ENCODE measurements around the gene ST6GAL2.

Gene ST6GAL2

DNA sequence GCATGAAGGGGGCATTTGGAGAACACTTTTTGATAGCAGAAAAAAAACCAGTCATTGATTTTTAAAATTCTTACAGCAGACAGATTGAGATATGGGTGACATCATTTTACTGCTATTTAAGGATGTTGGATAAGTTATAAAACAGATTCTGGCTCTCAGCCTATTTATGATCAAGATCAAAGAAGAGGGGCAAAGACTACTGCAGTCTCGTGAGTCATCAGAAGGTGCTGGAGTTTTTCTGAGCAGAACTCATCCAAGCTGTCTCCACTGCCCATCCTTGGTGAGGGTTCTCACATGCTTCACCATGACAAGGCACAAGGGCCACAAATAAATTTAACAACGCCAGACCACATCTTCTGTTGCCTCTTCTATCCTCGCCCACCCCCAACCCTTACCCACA is 58.8 kb downstream of the ST6GAL2 start:
- H4K12ac ChIP-seq (ENCODE audit: low read depth, low read length): no peak overlapping the region
- no peak overlapping the region for H2BK12ac ChIP-seq (ENCODE audit: low read length)
- H3K9ac ChIP-seq (ENCODE audit: low read length): no peak overlapping the region
- H2AK5ac ChIP-seq (ENCODE audit: low read length): no peak overlapping the region
- H3K79me1 ChIP-seq (ENCODE audit: low read length): no peaks in the 10 kb centered on the region
- H2BK120ac ChIP-seq (ENCODE audit: insufficient read depth, low read length, poor library complexity): no peak overlapping the region
- no peak overlapping the region for H2BK5ac ChIP-seq (ENCODE audit: low read depth, low read length, poor library complexity)
- H3K4me2 ChIP-seq (ENCODE audit: low read length): no peak overlapping the region
- no peak overlapping the region for H3K18ac ChIP-seq (ENCODE audit: low read length)
- no peak for DNase-seq
- WGBS (ENCODE audit: extremely low coverage, insufficient coverage, insufficient read length): no CpG with 5 or more reads among the region's 3 CpGs
- H2AFZ ChIP-seq (ENCODE audit: insufficient read depth, low read length, poor library complexity): no peak overlapping the region
- no peak overlapping the region for H4K8ac ChIP-seq (ENCODE audit: low read depth, low read length)
- H3K9me3 ChIP-seq (ENCODE audit: insufficient read depth, low read depth, low read length): no peaks in the 10 kb centered on the region
- no peak overlapping the region for H3K27ac ChIP-seq (ENCODE audit: low read depth, low read length)
- peaks cover 0 to 2% of the 10 kb centered on the region in 2 experiments for H3K36me3 ChIP-seq (ENCODE audit: control insufficient read depth in 1 of 2, insufficient read depth in 2 of 2, low read length in 2 of 2)
- no peaks in the 10 kb centered on the region for H3K4me1 ChIP-seq (ENCODE audit: control insufficient read depth in 1 of 2, insufficient read depth in 2 of 2, low read length in 2 of 2)
- H4K91ac ChIP-seq (ENCODE audit: low read depth, low read length): no peak overlapping the region
- no peak overlapping the region for H3K23ac ChIP-seq (ENCODE audit: low read length)
- no peak overlapping the region for H3K4me3 ChIP-seq (ENCODE audit: low read depth, low read length)
- H3K4ac ChIP-seq (ENCODE audit: low read depth, low read length): no peak overlapping the region
- no peaks in the 10 kb centered on the region for H3K27me3 ChIP-seq (ENCODE audit: insufficient read depth, low read length)
- H3K79me2 ChIP-seq (ENCODE audit: control insufficient read depth, insufficient read depth, low read length, poor library complexity): no peaks in the 10 kb centered on the region
- H3K14ac ChIP-seq (ENCODE audit: low read length): no peak overlapping the region

DNA sequence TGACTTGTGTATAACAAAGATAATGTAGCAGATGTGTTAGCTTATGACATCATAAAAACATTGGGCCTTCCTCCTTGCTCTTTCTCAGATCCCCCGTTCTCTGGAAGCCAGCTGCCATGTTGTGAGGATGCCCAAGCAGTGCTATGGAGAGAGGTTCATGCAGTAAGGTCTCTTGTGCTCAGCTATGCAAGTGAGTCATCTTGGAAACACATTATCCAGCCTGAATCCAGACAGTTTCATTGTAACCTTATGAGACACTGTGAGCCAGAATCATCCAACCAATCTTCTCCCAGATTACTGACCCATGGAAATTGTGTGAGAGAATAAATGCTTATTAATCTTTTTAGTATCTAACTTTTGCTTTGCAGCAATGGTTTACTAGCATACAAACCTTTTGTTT is 60.8 kb downstream of the ST6GAL2 start:
- H3K9me3 ChIP-seq (ENCODE audit: insufficient read depth, low read depth, low read length): no peaks in the 10 kb centered on the region
- no peak overlapping the region for H4K12ac ChIP-seq (ENCODE audit: low read depth, low read length)
- H3K4ac ChIP-seq (ENCODE audit: low read depth, low read length): no peak overlapping the region
- H3K4me2 ChIP-seq (ENCODE audit: low read length): no peak overlapping the region
- no peak overlapping the region for H3K4me3 ChIP-seq (ENCODE audit: low read depth, low read length)
- no peak overlapping the region for H3K18ac ChIP-seq (ENCODE audit: low read length)
- H4K8ac ChIP-seq (ENCODE audit: low read depth, low read length): no peak overlapping the region
- H3K79me2 ChIP-seq (ENCODE audit: control insufficient read depth, insufficient read depth, low read length, poor library complexity): no peaks in the 10 kb centered on the region
- H3K27ac ChIP-seq (ENCODE audit: low read depth, low read length): no peak overlapping the region
- H2AFZ ChIP-seq (ENCODE audit: insufficient read depth, low read length, poor library complexity): no peak overlapping the region
- H3K9ac ChIP-seq (ENCODE audit: low read length): no peak overlapping the region
- H4K91ac ChIP-seq (ENCODE audit: low read depth, low read length): no peak overlapping the region
- H3K23ac ChIP-seq (ENCODE audit: low read length): no peak overlapping the region
- H3K27me3 ChIP-seq (ENCODE audit: insufficient read depth, low read length): no peaks in the 10 kb centered on the region
- H3K79me1 ChIP-seq (ENCODE audit: low read length): no peaks in the 10 kb centered on the region
- no peak overlapping the region for H3K14ac ChIP-seq (ENCODE audit: low read length)
- no peak overlapping the region for H2BK5ac ChIP-seq (ENCODE audit: low read depth, low read length, poor library complexity)
- H2BK12ac ChIP-seq (ENCODE audit: low read length): no peak overlapping the region
- no peak overlapping the region for H2BK120ac ChIP-seq (ENCODE audit: insufficient read depth, low read length, poor library complexity)
- no CpG with 5 or more reads among the region's 1 CpG for WGBS (ENCODE audit: extremely low coverage, insufficient coverage, insufficient read length)
- H2AK5ac ChIP-seq (ENCODE audit: low read length): no peak overlapping the region
- no peaks in the 10 kb centered on the region for H3K36me3 ChIP-seq (ENCODE audit: control insufficient read depth in 1 of 2, insufficient read depth in 2 of 2, low read length in 2 of 2)
- DNase-seq: peak in 1 of 2 donors; percentile 51
- no peaks in the 10 kb centered on the region for H3K4me1 ChIP-seq (ENCODE audit: control insufficient read depth in 1 of 2, insufficient read depth in 2 of 2, low read length in 2 of 2)

DNA sequence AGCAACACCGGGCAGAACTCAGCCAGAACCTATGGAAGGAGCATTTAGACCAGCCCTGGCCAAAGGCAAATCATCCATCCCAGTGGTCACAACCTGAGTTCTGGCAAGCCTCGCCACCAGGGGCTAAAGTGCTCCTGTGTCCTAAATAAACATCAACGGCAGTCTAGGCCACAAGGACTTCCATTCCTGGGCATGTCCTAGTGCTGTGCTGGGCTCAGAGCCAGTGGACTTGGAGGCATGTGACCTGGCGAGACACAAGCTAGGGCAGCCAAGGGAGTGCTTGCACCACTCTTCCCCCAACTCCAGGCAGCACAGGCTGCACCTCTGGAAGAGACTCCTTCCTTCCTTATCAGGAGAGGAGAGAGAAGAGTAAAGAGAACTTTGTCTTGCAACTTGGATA is 69.0 kb downstream of the ST6GAL2 start:
- H3K27ac ChIP-seq (ENCODE audit: low read depth, low read length): no peak overlapping the region
- peaks cover 0 to 2% of the 10 kb centered on the region in 2 experiments for H3K36me3 ChIP-seq (ENCODE audit: control insufficient read depth in 1 of 2, insufficient read depth in 2 of 2, low read length in 2 of 2)
- no peak overlapping the region for H2AK5ac ChIP-seq (ENCODE audit: low read length)
- no peak overlapping the region for H3K4me3 ChIP-seq (ENCODE audit: low read depth, low read length)
- H3K18ac ChIP-seq (ENCODE audit: low read length): no peak overlapping the region
- H3K9me3 ChIP-seq (ENCODE audit: insufficient read depth, low read depth, low read length): no peaks in the 10 kb centered on the region
- no peaks in the 10 kb centered on the region for H3K27me3 ChIP-seq (ENCODE audit: insufficient read depth, low read length)
- H3K23ac ChIP-seq (ENCODE audit: low read length): no peak overlapping the region
- no peaks in the 10 kb centered on the region for H3K4me1 ChIP-seq (ENCODE audit: control insufficient read depth in 1 of 2, insufficient read depth in 2 of 2, low read length in 2 of 2)
- H4K12ac ChIP-seq (ENCODE audit: low read depth, low read length): no peak overlapping the region
- H2BK120ac ChIP-seq (ENCODE audit: insufficient read depth, low read length, poor library complexity): no peak overlapping the region
- no peak overlapping the region for H3K4ac ChIP-seq (ENCODE audit: low read depth, low read length)
- H3K14ac ChIP-seq (ENCODE audit: low read length): no peak overlapping the region
- no peak overlapping the region for H2BK5ac ChIP-seq (ENCODE audit: low read depth, low read length, poor library complexity)
- no peak overlapping the region for H4K91ac ChIP-seq (ENCODE audit: low read depth, low read length)
- H4K8ac ChIP-seq (ENCODE audit: low read depth, low read length): no peak overlapping the region
- no peak for DNase-seq
- no peak overlapping the region for H2AFZ ChIP-seq (ENCODE audit: insufficient read depth, low read length, poor library complexity)
- H3K9ac ChIP-seq (ENCODE audit: low read length): no peak overlapping the region
- no CpG with 5 or more reads among the region's 4 CpGs for WGBS (ENCODE audit: extremely low coverage, insufficient coverage, insufficient read length)
- H3K79me2 ChIP-seq (ENCODE audit: control insufficient read depth, insufficient read depth, low read length, poor library complexity): no peaks in the 10 kb centered on the region
- H2BK12ac ChIP-seq (ENCODE audit: low read length): no peak overlapping the region
- no peak overlapping the region for H3K4me2 ChIP-seq (ENCODE audit: low read length)
- H3K79me1 ChIP-seq (ENCODE audit: low read length): no peaks in the 10 kb centered on the region

DNA sequence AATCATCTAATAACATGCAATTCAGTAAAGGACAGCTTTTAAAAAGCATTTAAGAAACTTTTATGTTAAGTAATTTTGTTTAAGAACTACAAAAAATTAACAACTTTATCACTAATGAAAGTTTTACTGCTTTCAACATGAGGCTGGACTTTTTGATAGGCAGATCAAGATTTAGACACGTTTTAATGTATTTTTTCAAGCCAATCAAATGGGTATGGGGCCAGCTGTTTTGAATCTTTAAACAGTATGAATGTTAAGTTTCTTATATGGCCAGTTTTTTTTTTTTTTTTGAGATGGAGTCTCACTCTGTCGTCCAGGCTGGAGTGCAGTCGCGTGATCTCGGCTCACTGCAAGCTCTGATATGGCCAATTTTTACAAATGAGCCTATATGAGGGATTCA is 73.1 kb downstream of the ST6GAL2 start:
- no CpG with 5 or more reads among the region's 5 CpGs for WGBS (ENCODE audit: extremely low coverage, insufficient coverage, insufficient read length)
- H3K27me3 ChIP-seq (ENCODE audit: insufficient read depth, low read length): no peaks in the 10 kb centered on the region

More for the DNA sequence above, 73.1 kb downstream of the ST6GAL2 start:
- H3K14ac ChIP-seq (ENCODE audit: low read length): no peak overlapping the region
- no peak overlapping the region for H2BK120ac ChIP-seq (ENCODE audit: insufficient read depth, low read length, poor library complexity)
- H3K23ac ChIP-seq (ENCODE audit: low read length): no peak overlapping the region
- H3K9me3 ChIP-seq (ENCODE audit: insufficient read depth, low read depth, low read length): no peaks in the 10 kb centered on the region
- no peak overlapping the region for H3K4ac ChIP-seq (ENCODE audit: low read depth, low read length)
- no peaks in the 10 kb centered on the region for H3K79me1 ChIP-seq (ENCODE audit: low read length)
- no peak overlapping the region for H2BK5ac ChIP-seq (ENCODE audit: low read depth, low read length, poor library complexity)
- no peak for DNase-seq
- no peaks in the 10 kb centered on the region for H3K79me2 ChIP-seq (ENCODE audit: control insufficient read depth, insufficient read depth, low read length, poor library complexity)
- no peak overlapping the region for H4K8ac ChIP-seq (ENCODE audit: low read depth, low read length)
- no peak overlapping the region for H3K9ac ChIP-seq (ENCODE audit: low read length)
- no peak overlapping the region for H2BK12ac ChIP-seq (ENCODE audit: low read length)
- no peak overlapping the region for H3K4me2 ChIP-seq (ENCODE audit: low read length)
- H3K36me3 ChIP-seq (ENCODE audit: control insufficient read depth in 1 of 2, insufficient read depth in 2 of 2, low read length in 2 of 2): peaks cover 0 to 5% of the 10 kb centered on the region in 2 experiments
- no peak overlapping the region for H3K18ac ChIP-seq (ENCODE audit: low read length)
- peaks cover 2 to 4% of the 10 kb centered on the region in 2 experiments for H3K4me1 ChIP-seq (ENCODE audit: control insufficient read depth in 1 of 2, insufficient read depth in 2 of 2, low read length in 2 of 2)
- no peak overlapping the region for H4K12ac ChIP-seq (ENCODE audit: low read depth, low read length)
- H2AK5ac ChIP-seq (ENCODE audit: low read length): no peak overlapping the region
- H2AFZ ChIP-seq (ENCODE audit: insufficient read depth, low read length, poor library complexity): no peak overlapping the region
- no peak overlapping the region for H4K91ac ChIP-seq (ENCODE audit: low read depth, low read length)
- no peak overlapping the region for H3K4me3 ChIP-seq (ENCODE audit: low read depth, low read length)
- no peak overlapping the region for H3K27ac ChIP-seq (ENCODE audit: low read depth, low read length)

Data from trophoblast cell (in vitro differentiated cells and primary cell).